IMR-90 (cell line): ENCODE results near the gene MED13. TPM values are rescaled to one million over a fixed set of nuclear protein-coding genes. Genes with fewer than 3 reads are reported as not detected.

Experiments
- ATAC-seq: fragments of 200-7000 bp; cut with Tn5 transposase; 2 replicates; pipeline ENCODE4 v1.9.1; 2020; ENCODE audit warnings: low read depth, mild to moderate bottlenecking, moderate library complexity
- BruUV-seq: library from RNA; stranded (reverse); fragments of 400-500 nt; replicated peaks from 2 replicates; lab custom pipeline; 2021; lab: Mats Ljungman, UMichigan
- CTCF ChIA-PET: fragments of 300-600 bp; formaldehyde crosslinking; extraction: SDS; loops from one replicate; lab custom pipeline; 2021; ENCODE audit warnings: antibody characterized with exemption; lab: Yijun Ruan, JAX
- POLR2A ChIA-PET: fragments of 300-600 bp; sonication (Branson Sonifier 250); formaldehyde crosslinking; loops from one replicate; lab custom pipeline; 2022; ENCODE audit warnings: antibody characterized with exemption; ENCODE audit not compliant: unreplicated experiment; lab: Charles Lee
- DNase-seq: peaks from one replicate; pipeline ENCODE4 v3.0.0; 2013
- H2AFZ ChIP-seq: replicated peaks from 2 replicates; pipeline ENCODE3; 2013; ENCODE audit warnings: low read length, mild to moderate bottlenecking; ENCODE audit not compliant: poor library complexity
- H2AK5ac ChIP-seq: 2 replicates; pipeline ENCODE4 v1.6.1; 2013; ENCODE audit warnings: low read depth, low read length, inconsistent platforms
- H2AK9ac ChIP-seq: replicated peaks from 2 replicates; pipeline ENCODE3; 2013; ENCODE audit warnings: mild to moderate bottlenecking, low read depth, low read length, moderate library complexity; ENCODE audit not compliant: poor library complexity
- H2BK120ac ChIP-seq: 2 replicates; pipeline ENCODE4 v1.6.1; 2013; ENCODE audit warnings: low read depth, low read length, inconsistent platforms
- H2BK15ac ChIP-seq: 3 replicates; pipeline ENCODE4 v1.6.1; 2013; ENCODE audit warnings: low read depth, low read length, inconsistent platforms
- H2BK20ac ChIP-seq: 2 replicates; pipeline ENCODE4 v1.6.1; 2013; ENCODE audit warnings: low read depth, mild to moderate bottlenecking, inconsistent platforms, low read length, moderate library complexity
- H2BK5ac ChIP-seq: 2 replicates; pipeline ENCODE4 v1.6.1; 2013; ENCODE audit warnings: mild to moderate bottlenecking, low read depth, low read length, inconsistent platforms; ENCODE audit not compliant: poor library complexity, severe bottlenecking
- H3K14ac ChIP-seq: replicated peaks from 2 replicates; pipeline ENCODE4 v1.6.1; 2013; ENCODE audit warnings: low read depth, low read length, inconsistent platforms
- H3K18ac ChIP-seq: 2 replicates; pipeline ENCODE4 v1.6.1; 2013; ENCODE audit warnings: low read depth, low read length, control low read depth
- H3K23ac ChIP-seq: 2 replicates; pipeline ENCODE4 v1.6.1; 2013; ENCODE audit warnings: low read depth, low read length, inconsistent platforms
- H3K27ac ChIP-seq: 2 replicates; pipeline ENCODE4 v1.5.1; 2013; ENCODE audit warnings: mild to moderate bottlenecking, control low read depth, low read length; ENCODE audit not compliant: insufficient read depth
- H3K27me3 ChIP-seq: 2 replicates; pipeline ENCODE4 v1.6.1; 2013; ENCODE audit warnings: low read length; ENCODE audit not compliant: control insufficient read depth, insufficient read depth
- H3K36me3 ChIP-seq: 2 replicates; pipeline ENCODE4 v1.6.1; 2013; ENCODE audit warnings: low read length, mixed read lengths; ENCODE audit not compliant: control insufficient read depth, insufficient read depth
- H3K4ac ChIP-seq: 2 replicates; pipeline ENCODE4 v1.6.1; 2013; ENCODE audit warnings: low read depth, low read length, inconsistent platforms
- H3K4me1 ChIP-seq: 2 replicates; pipeline ENCODE4 v1.6.1; 2013; ENCODE audit warnings: low read length, mixed read lengths; ENCODE audit not compliant: control insufficient read depth, insufficient read depth
- H3K4me2 ChIP-seq: 2 replicates; pipeline ENCODE4 v1.6.1; 2013; ENCODE audit warnings: low read depth, mild to moderate bottlenecking, control low read depth, low read length, moderate library complexity
- H3K4me3 ChIP-seq: 2 replicates; pipeline ENCODE4 v1.5.1; 2013; ENCODE audit warnings: low read depth, mild to moderate bottlenecking, control low read depth, low read length, moderate library complexity; ENCODE audit not compliant: insufficient read depth
- H3K56ac ChIP-seq: 2 replicates; pipeline ENCODE4 v1.6.1; 2013; ENCODE audit warnings: low read length, inconsistent platforms; ENCODE audit not compliant: insufficient read depth; ENCODE audit errors: extremely low read depth
- H3K79me1 ChIP-seq, 2 experiments: 2 replicates each; pipeline ENCODE4 v1.6.1; 2013; ENCODE audit warnings: low read length in 2 of 2, inconsistent platforms in 1 of 2, low read depth in 1 of 2
- H3K9ac ChIP-seq: 2 replicates; pipeline ENCODE4 v1.6.1; 2013; ENCODE audit warnings: low read depth, low read length, control low read depth
- H3K9me1 ChIP-seq: 2 replicates; pipeline ENCODE4 v1.6.1; 2013; ENCODE audit warnings: low read length, inconsistent platforms; ENCODE audit not compliant: insufficient read depth
- H3K9me3 ChIP-seq: 2 replicates; pipeline ENCODE4 v1.6.1; 2013; ENCODE audit warnings: low read length; ENCODE audit not compliant: control insufficient read depth, insufficient read depth
- H4K20me1 ChIP-seq: 2 replicates; pipeline ENCODE4 v1.6.1; 2013; ENCODE audit warnings: low read length, inconsistent platforms; ENCODE audit not compliant: insufficient read depth
- H4K5ac ChIP-seq: 2 replicates; pipeline ENCODE4 v1.6.1; 2013; ENCODE audit warnings: mild to moderate bottlenecking, low read depth, low read length, control low read depth
- H4K8ac ChIP-seq, 2 experiments: 2 replicates each; pipeline ENCODE4 v1.6.1; 2013; ENCODE audit warnings: low read depth in 2 of 2, low read length in 2 of 2, control low read depth in 1 of 2, inconsistent platforms in 1 of 2
- H4K91ac ChIP-seq: 2 replicates; pipeline ENCODE4 v1.6.1; 2013; ENCODE audit warnings: low read depth, low read length, inconsistent platforms; ENCODE audit not compliant: insufficient read depth
- WGBS, 2 experiments: methylation state at CpG; one replicate each; pipeline versions ENCODE4 v1.1.5 to v1.1.7; 2013; ENCODE audit warnings: missing lambda C conversion rate in 2 of 2; ENCODE audit not compliant: insufficient read length in 1 of 2; ENCODE audit errors: extremely low coverage in 2 of 2; 5-methylcytosine and 5-hydroxymethylcytosine counted together
- dilution Hi-C: fragments of 300-500 bp; cut with HindIII; formaldehyde crosslinking; loops from one replicate; pipeline ENCODE4 v1.14.3; 2018; ENCODE audit warnings: low sequenced_read_pairs; ENCODE audit not compliant: unreplicated experiment
- in situ Hi-C: fragments of 300-500 bp; cut with MboI; formaldehyde crosslinking; loops from 3 replicates; pipeline ENCODE4 v1.14.3; 2019; ENCODE audit warnings: low sequenced_read_pairs, inconsistent platforms, mixed read lengths
- intact Hi-C: fragments of 100-400 bp; cut with micrococcal nuclease; formaldehyde crosslinking; loops from 2 replicates; pipeline ENCODE4 v1.10.0; 2022
- polyA plus RNA-seq, 3 experiments: library from polyadenylated mRNA; depleted of rRNA; stranded (reverse); fragments of >200 nt; gene quantifications; 2 replicates each; pipeline ENCODE4 v1.2.3, GENCODE V29; 2012; ENCODE audit warnings: low replicate concordance in 1 of 3
- total RNA-seq: library from RNA; depleted of rRNA; stranded (reverse); fragments of >200 nt; gene quantifications from 2 replicates; pipeline ENCODE4 v1.2.3, GENCODE V29; 2012
- TF ChIP-seq, protein P1 (sequence below): fragments of 150-350 bp; IDR thresholded peaks from 2 replicates; pipeline ENCODE4 v1.6.1; 2016; ENCODE audit warnings: low read depth, mild to moderate bottlenecking, low read length, moderate library complexity, borderline replicate concordance

The MED13 gene
- total and polyA plus RNA-seq, 2 of the 4 experiments (the other 2 are of a cell fraction): 9.7 to 67.2 TPM

DNA sequence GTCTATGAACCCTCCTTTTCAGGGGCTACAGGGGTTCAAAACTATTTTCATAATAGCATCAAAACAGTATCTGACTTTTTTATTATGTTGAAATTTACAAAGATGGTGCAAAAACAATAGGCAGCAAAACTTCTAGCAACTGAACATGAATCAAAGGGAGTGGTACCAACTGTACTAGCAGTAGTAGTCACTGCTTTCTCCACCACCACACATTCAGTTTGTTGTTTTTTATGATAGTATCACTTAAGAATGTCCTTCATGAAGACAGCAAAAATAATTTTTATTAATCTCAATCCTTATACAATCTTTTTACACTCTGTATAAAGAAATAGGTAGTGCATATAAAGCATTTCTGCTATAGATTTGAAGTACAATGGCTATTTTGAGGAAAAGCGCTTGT is 47.6 kb downstream of the MED13 start:
- Histone ChIP-seq H3K79me1 (peaks cover 12 to 38% of the 10 kb centered on the region in 2 experiments; a peak in 3 of 4 replicates), H3K4me2 (no peak overlapping the region), H4K5ac (no peak overlapping the region), H3K4ac (no peak overlapping the region), H3K9me1 (no peaks in the 10 kb centered on the region), H4K8ac (no peak overlapping the region), H4K91ac (no peak overlapping the region), H3K27me3 (no peaks in the 10 kb centered on the region), H3K9me3 (no peaks in the 10 kb centered on the region), H3K4me3 (no peak overlapping the region), H2BK120ac (no peak overlapping the region), H3K23ac (no peak overlapping the region), H2AFZ (no peak overlapping the region), H3K9ac (no peak overlapping the region), H2BK20ac (no peak overlapping the region), H3K27ac (no peak overlapping the region), H2BK15ac (no peak overlapping the region), H3K4me1 (no peaks in the 10 kb centered on the region), H2AK5ac (no peak overlapping the region), H3K56ac (no peak overlapping the region), H3K36me3 (peaks cover 24% of the 10 kb centered on the region), H2BK5ac (peak overlapping the region; percentile 30), H4K20me1 (peaks cover 11% of the 10 kb centered on the region), H3K14ac (no peak overlapping the region), H2AK9ac (no peak overlapping the region), H3K18ac (no peak overlapping the region)
- in situ Hi-C loops: no loop called here
- intact Hi-C loops: no loop called here
- TF ChIP-seq, protein P1, sequence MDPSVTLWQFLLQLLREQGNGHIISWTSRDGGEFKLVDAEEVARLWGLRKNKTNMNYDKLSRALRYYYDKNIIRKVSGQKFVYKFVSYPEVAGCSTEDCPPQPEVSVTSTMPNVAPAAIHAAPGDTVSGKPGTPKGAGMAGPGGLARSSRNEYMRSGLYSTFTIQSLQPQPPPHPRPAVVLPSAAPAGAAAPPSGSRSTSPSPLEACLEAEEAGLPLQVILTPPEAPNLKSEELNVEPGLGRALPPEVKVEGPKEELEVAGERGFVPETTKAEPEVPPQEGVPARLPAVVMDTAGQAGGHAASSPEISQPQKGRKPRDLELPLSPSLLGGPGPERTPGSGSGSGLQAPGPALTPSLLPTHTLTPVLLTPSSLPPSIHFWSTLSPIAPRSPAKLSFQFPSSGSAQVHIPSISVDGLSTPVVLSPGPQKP: no peak
- DNase-seq (peak; percentile 76), ATAC-seq (peak; percentile 67)
- ChIA-PET CTCF (no interaction called here), POLR2A (no interaction called here)
- WGBS, 2 experiments: no CpG with 5 or more reads among the region's 1 CpG
- dilution Hi-C loops: no loop called here
- no TSS peak for BruUV-seq
